Cardiac fibroblast (primary cell): ENCODE measurements around the gene SELENOM.

Experiments used
- DNase-seq, 2 donors: peaks; one replicate each; pipeline versions ENCODE4 v3.0.0 to v3.0.0-alpha.2; 2010; ENCODE audit warnings: low read depth in 2 of 2
- H3K4me3 ChIP-seq, 2 donors: replicated peaks in 1 of 2; 1 replicate in 1 of 2; 2 replicates in 1 of 2; pipeline ENCODE4 v1.5.1; 2011; ENCODE audit warnings: low read depth in 2 of 2, low read length in 2 of 2, mild to moderate bottlenecking in 2 of 2, moderate library complexity in 1 of 2
- TF ChIP-seq, protein P1 (sequence below): IDR thresholded peaks from one replicate; pipeline ENCODE4 v1.5.1; 2011; ENCODE audit warnings: low read depth, mild to moderate bottlenecking, low read length, inconsistent platforms

SELENOM gene

DNA sequence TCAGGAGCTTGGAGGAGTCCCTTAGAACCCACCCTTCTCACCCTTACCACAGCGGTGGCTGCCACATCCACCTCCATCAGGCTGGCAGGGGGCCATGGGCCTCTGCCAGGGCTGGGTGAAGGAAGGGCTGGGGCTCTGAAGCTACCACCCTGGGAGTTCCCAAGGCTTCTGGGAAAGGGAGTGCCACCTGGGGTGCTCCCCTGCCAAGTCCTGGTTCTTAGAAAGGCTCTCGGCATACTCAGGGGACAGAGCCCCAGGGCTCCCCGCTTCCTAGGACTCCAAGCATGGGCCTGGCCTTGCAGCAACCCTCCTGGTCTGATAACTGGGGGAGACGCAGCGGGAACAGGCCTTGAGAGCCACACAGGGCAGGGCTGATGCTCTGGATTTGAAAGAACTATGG, 33.4 kb upstream of the SELENOM start:
- DNase-seq: no peak
- TF ChIP-seq, protein P1, sequence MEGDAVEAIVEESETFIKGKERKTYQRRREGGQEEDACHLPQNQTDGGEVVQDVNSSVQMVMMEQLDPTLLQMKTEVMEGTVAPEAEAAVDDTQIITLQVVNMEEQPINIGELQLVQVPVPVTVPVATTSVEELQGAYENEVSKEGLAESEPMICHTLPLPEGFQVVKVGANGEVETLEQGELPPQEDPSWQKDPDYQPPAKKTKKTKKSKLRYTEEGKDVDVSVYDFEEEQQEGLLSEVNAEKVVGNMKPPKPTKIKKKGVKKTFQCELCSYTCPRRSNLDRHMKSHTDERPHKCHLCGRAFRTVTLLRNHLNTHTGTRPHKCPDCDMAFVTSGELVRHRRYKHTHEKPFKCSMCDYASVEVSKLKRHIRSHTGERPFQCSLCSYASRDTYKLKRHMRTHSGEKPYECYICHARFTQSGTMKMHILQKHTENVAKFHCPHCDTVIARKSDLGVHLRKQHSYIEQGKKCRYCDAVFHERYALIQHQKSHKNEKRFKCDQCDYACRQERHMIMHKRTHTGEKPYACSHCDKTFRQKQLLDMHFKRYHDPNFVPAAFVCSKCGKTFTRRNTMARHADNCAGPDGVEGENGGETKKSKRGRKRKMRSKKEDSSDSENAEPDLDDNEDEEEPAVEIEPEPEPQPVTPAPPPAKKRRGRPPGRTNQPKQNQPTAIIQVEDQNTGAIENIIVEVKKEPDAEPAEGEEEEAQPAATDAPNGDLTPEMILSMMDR: no peak
- no peak overlapping the region for H3K4me3 ChIP-seq

DNA sequence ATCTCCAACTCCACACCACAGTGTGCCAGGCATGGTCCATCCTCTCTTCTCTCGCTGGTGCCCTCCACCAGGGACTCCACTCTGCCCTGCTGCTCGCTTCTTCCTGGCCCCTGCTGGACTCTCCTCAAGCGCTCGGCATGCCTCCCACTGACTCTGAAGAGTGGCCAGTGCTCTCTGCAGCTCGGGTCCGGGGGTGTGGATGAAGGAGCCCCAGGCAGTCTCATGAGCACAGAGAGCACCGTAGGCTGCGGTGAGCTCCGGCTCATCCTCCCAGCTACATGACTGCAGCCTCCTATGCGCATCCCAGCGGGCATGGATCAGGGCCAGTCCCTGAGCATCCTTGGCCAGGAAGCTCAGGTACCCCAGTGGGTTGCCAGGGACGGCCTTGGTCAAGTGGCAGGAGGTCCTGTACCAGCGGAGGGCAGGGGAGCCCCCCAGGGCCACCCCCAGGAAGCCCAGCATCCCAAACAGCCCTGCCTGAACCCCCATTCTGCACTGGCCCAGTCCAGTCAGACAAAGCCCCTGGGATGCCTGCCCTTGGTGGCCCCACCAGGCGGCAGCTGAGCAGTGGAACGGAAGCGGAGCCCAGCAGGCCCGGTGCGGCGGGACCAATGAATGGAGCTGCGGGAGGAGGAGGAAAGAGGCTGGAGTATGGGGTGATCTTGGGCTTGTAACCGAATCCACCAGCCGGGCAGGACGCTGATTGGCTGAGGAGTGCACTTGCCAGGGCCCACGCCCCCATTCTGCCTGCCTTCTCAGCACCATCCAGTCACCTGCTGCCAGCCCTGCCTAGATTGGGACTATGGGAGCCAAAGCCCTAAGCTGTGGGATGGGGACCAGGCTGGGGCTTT, 32.7 kb upstream of the SELENOM start, which contains the start of gene PLA2G3:
PLA2G3 (minus strand) TSS at position 643 of the 851 bp plus-strand sequence; CDS start at position 489, 154 bp downstream.
- TF ChIP-seq, protein P1: peak; percentile 10
- H3K4me3 ChIP-seq: no peak within 1 kb of the TSS
- DNase-seq: peak; percentile 33 to 68

DNA sequence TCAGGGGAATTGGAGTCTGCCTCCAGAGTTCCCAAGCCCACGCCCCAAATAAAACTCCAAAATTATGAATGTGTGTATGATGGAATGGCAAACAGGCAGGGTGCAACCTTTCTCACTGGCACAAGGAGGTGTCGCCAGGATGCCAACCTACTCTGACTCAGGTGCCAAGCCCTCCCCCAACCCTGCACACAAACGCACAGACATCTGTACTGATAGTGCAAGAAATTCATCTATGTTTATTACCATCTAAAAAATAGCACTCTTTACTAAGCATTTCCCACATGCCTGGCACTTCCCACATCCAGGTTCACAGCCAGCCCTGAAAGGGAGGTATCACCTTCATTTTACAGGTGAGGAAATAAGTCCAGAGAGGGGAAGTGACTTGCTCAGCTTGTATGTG, 31.7 kb upstream of the SELENOM start:
- no peak overlapping the region for H3K4me3 ChIP-seq
- DNase-seq: no peak
- TF ChIP-seq, protein P1: no peak

DNA sequence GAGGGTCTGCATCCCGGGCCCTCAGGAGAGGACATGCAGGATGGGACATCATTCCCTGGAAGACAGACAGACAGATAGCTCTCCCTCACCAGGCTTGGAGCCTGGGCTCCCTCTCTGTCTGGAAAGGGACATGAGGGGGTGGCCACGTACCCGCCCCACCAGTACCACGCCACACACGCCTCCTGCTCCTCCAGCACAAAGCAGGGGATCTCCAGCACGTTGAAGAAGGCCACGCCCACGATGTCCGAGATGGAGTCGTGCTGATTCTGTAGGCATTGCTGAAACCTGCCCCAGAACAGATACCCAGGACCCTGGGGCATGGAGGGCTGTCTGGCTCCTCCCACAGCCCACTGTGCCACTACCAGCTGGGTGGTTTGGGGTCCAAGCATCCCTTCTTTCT, 30.8 kb upstream of the SELENOM start:
- no peak for DNase-seq
- no peak overlapping the region for H3K4me3 ChIP-seq
- TF ChIP-seq, protein P1: no peak

DNA sequence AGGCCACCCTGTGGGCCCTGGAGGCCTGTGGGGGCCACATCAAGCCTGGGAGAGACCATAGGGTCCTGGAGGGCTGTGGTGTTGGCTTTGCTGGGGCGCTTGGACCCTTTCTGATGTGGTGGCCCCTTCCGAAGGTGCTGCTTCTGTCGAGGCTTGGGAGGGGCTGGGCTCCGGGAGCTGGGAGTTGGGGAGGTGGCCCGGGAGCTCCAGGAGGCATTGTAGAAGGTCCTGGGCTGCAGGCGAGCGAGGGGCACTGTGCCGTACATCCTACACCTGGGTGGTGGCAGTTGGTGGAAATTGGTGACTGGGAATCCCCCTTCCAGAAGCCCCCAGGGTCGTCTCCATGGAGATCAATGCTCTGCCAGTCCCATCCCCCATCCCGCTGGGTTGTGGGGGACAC, 30.4 kb upstream of the SELENOM start:
- DNase-seq: no peak
- TF ChIP-seq, protein P1: no peak
- H3K4me3 ChIP-seq: no peak overlapping the region

DNA sequence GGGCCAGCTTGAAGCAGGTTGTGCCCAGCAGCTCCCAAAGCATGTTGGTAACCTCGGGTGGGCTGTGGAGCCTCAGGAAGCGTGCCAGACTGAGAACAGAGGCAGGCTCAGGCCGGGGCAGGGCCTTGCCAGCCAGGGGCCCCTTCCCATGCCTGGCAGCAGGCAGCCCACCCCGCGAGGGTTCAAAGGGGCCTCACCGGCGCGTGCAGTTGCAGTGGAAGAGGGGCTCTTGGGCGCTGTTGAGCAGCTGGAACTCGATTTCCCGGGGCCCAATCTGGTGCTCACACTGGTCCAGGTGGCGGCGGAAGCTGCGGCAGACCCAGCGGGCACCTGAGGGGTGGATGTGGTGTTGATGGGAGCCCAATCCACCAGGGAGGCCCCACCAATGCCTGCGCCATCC, 29.3 kb upstream of the SELENOM start:
- no peak for DNase-seq
- TF ChIP-seq, protein P1: no peak
- H3K4me3 ChIP-seq: no peak overlapping the region
